HT1080 (cell line): ENCODE data around the gene MCOLN3. TPM values are rescaled to one million over a fixed set of nuclear protein-coding genes. Genes with fewer than 3 reads are reported as not detected.
"Not testable (repeated sequence)": the region's sequence is repeated elsewhere in the genome, so short reads cannot be mapped to it uniquely, and the experiment has no call there.

Source experiments
- DNase-seq: peaks from one replicate; pipeline ENCODE4 v3.0.0-alpha.2; 2015; ENCODE audit warnings: low read depth
- total RNA-seq: library from RNA; depleted of rRNA; stranded (reverse); fragments of >200 nt; shearing (Covaris generic); gene quantifications from 2 replicates; pipeline ENCODE4 v1.2.3, GENCODE V29; 2014

Gene MCOLN3
- total RNA-seq, 1 experiment from 2014 or later = 4.1 TPM

GRCh38 chr1:85054664-85055063 lies 6.4 kb upstream of the MCOLN3 start:
- DNase-seq = no peak

- no peak for DNase-seq
Observed at GRCh38 chr1:85049735-85050166, 1.5 kb upstream of the MCOLN3 start.

DNA sequence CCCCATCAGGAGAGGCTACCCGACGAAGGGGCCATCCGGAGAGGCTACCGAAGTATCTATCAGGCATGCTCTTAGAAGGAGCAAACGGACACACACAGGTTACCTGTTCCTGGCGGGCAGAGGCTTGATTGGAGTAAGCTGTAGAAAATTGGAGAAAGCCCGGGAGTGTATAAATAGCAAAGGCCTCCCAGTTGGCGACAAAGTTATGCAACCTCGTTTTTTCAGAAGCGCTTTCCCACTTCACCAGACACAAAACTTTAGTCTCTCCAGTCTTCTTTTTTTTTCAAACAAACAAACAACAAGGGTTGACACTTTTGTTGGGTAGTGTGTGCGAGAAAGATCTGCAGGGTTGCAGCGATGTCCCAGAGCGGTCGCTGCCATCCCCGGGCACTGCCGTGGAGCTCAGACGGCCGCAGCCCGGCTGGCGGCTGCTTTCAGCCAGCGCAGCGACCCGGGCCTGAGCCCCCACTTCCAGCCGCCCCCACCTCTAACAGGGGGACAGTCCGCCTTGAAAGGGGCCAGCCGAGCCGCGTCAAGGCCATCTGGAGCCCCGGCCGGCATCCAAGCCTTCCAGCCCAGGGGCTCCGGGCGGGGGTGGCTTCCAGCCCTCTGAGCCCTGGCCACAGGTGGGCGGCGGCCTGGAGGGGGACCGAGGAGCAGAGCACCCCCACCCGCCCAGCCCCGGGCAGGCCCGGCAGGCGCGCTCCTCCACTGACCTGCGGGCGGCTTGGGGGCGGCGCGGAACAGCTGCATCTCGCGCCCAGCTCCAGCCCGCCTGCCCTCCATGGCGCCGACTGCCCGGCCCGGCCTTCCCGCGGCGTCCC lies 616 bp downstream of the MCOLN3 start:
- DNase-seq = no peak

DNA sequence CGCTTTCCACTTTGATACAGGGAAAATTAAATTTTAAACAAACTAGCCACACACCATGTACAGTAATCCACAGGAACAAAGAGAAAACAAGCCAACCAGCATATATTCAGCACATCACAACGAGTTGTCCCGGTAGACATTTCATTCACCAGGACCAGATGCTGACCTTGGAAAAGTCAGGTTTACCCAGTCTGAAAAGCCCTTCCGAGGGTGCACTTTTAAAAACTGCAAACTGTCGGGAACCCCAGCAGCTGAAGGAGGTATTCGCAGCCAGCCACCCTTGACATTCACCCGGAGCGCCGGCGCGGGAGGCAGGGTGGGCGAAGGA lies 1.2 kb downstream of the MCOLN3 start:
- no peak for DNase-seq

- DNase-seq = no peak
Observed at GRCh38 chr1:85042413-85042812, 5.9 kb downstream of the MCOLN3 start.

- DNase-seq = no peak
Observed at GRCh38 chr1:85041793-85042192, 6.5 kb downstream of the MCOLN3 start.

- DNase-seq = no peak
Observed at GRCh38 chr1:85033221-85033620, 15.1 kb downstream of the MCOLN3 start.

- no peak for DNase-seq
Observed at GRCh38 chr1:85030536-85030935, 17.8 kb downstream of the MCOLN3 start.

- DNase-seq = no peak
Observed at GRCh38 chr1:85028151-85028550, 20.1 kb downstream of the MCOLN3 start.

GRCh38 chr1:85027242-85027983 lies 20.9 kb downstream of the MCOLN3 start:
- DNase-seq = no peak

DNA sequence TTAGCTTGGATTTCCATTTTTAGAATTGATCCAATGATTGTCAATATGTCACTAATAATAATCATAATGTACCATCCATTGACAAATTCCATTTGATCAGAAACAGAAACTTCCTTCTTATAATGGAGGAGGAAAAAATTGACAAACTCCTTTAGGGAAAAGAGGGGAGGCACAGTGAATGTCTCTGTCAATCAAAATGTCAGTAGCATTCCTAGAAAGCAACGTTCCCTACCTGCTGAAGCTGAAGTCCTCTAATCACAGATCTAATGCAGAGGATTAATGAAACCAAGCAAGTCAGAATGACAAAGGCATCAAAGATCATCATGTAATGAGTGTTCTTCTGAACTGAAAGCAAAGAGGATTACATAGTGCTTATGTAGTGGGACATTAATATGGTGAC lies 22.4 kb downstream of the MCOLN3 start:
- no peak for DNase-seq

DNA sequence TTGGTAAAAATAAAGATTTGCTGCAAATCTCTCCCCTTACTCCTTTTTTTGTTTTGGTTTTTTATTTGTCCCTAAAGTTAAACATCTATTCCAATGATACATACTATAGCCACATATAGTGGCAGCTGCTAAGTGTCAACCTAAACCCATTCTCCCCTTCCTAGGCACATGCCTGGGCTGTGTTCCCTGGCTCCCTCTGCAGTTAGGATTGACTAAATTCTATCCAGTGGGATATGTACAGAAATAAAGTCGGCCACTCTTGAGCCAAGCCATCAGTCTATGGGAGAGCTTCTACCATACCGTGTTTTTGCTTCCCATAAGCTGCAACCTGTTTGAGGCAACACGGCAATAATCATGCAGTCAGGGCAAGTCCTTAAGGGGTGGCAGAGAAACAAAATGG lies 23.6 kb downstream of the MCOLN3 start:
- DNase-seq = no peak

DNA sequence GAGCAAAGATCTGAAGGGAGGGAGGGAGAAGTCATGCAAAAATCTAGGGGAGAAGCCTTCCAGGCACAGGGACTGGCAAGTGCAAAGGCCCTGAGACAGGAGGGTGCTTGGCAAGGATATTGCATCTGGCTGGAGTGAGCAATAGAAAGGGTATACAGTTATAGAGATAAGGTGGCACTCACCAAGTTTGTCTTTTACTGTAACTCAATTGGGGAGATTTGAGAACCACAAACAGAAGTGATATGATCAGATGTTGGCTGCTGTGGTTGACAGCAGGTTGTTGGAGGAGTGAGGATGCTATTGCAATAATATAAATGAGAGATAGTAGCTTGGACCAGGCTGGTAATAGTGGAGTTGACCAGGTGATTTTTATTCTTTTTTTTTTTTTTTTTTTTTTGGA lies 25.6 kb downstream of the MCOLN3 start:
- DNase-seq = no peak

GRCh38 chr1:85019994-85020393 lies 28.3 kb downstream of the MCOLN3 start:
- DNase-seq = no peak

GRCh38 chr1:85015826-85016225 lies 32.5 kb downstream of the MCOLN3 start:
- DNase-seq = no peak

DNA sequence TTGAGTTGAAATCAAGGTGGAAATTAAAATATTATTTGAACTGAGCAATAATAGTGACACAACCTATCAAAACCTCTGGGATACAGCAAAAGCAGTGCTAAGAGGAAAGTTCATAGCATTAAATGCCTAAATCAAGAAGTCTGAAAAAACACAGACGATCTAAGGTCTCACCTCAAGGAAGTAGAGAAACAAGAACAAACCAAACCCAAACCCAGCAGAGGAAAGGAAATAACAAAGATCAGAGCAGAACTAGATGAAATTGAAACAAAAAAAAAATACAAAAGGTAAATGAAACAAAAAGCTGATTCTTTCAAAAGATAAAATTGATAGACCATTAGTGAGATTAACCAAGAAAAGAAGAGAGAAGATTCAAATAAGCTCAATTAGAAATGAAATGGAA lies 42.7 kb downstream of the MCOLN3 start:
- not testable (repeated sequence) for DNase-seq

- no peak for DNase-seq
Observed at GRCh38 chr1:85001742-85002141, 46.6 kb downstream of the MCOLN3 start.

DNA sequence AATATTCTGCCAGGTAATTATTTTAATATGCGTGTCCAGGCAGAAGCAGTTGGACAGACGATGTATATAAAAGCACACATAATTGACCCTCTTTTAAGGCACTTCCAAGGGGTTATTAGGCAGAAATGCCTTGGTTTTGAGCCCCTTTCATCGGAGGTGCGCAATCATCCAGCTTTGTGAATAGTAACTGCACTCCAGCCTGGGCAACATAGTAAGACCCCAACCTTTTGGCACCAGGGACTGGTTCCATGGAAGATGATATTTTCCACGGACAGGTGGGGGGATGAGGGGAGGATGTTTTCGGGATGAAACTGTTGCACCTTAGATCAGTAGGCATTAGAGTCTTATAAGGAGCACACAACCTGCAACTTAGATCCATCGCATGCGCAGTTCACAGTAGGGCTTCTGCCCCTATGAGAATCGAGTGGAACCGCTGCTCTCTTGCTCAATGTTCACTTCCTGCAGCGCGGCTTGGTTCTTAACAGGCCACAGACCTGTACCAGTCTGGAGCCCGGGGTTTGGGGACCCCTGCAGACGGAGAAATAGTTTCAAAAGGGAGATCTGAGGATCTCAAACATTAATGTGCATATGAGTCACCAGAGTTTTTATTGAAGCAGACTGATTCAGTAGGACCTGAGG lies 49.5 kb downstream of the MCOLN3 start:
- peak; percentile 13 for DNase-seq

DNA sequence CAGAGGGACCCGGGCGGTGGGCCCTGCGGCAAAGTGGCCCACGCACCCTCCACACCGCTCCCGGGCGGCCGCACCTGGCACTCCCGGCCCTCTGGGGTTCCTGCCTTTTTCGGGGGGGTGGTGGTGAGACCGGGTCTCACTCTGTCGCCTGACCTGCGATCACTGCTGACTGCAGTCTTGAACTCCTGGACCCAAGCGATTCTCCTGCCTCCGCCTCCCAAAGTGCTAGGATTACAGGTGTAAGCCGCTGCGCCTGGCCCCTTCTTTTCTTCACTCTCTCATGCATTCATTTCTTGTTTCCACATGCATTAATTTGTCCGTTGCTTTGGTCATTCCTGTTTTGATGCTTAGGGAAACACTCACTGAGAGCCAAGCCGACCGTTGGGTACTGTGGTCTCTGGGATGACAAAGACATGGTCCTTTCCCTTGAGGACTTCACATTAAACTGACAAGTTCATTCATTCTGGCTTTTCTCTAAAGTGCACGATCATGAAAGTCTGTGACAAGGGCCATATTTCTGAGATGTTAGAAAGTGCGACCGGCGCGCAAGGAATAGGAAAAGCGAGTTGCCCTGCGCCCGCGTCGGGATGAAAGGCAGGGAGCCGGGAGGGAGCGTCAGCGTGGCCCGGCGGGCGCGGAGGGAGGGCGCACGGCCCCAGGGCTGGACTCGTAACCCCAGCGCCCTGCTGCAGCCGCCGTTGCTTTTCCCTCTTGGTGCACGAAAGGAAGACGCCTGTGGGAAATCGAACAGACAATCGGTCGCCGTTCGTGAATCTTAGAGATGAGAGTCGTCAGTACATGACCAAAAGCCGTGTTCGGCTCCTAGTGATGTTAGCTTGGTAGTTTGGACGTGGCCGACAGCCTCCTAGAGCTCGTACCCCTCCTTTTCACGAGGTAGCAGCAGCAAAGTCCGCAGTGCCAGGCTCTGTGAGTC lies 50.4 kb downstream of the MCOLN3 start:
- DNase-seq = no peak

DNA sequence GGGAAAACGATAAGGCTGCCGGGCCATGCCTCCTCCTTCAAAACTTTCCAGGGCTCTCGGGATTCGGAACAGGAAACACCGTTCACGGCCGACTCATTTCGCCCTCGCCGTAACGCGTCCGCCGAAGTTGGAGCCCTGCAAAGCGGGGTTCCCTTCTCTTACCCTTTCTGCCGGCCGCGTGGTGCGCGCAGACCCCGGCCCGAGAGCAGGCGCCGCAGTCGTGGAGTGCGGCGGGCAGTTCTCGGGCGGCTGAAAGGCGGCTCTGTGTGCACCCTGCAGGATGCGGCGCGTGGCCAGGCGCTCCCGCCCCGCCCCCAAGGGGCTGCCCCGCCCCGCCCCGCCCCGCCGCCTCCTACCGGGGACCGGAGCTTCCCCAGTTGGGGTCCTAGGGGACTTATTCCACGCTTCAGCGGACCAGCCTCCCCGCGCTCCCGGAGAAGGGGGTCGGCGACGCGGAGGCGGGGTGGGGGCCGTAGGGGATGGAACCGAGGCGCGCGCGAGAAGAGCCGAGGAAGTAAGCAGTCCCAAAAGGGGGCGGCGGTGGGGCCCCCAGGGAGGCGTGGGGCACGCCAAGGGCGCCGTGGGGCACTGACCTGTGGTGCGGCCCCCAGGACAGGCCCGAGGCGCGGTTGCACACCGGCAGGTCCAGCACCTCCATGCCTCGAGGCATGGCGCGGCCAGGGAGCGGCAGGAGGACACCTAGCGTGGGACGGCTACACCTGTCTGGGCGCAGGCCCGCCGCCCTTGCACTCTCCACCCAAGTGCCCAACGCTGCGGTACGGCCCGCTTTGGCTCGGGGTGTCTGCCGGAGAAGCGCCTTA lies 51.2 kb downstream of the MCOLN3 start, which contains the start of gene MCOLN2:
Gene MCOLN2 (minus strand): TSS at position 268 of the 821 bp plus-strand sequence. CDS start 241 bp downstream, at position 27.
- DNase-seq = peak; percentile 36
